GM23338 (cell line): ENCODE measurements around the gene AGBL5. TPM values are rescaled to one million over a fixed set of nuclear protein-coding genes. Genes with fewer than 3 reads are reported as not detected.

Source experiments
- ATAC-seq: fragments of 200-7000 bp; cut with Tn5 transposase; 3 replicates; pipeline ENCODE4 v1.9.1; 2020
- DNase-seq: peaks from one replicate; pipeline ENCODE4 v3.0.0-alpha.2; 2015; ENCODE audit warnings: low spot score
- H2AFZ ChIP-seq: fragments of 200-600 bp; sonication (generic); 2 replicates; pipeline ENCODE4 v1.8.0; 2016; ENCODE audit warnings: antibody characterized with exemption, mild to moderate bottlenecking, moderate library complexity
- H3F3A ChIP-seq: fragments of 200-600 bp; sonication (generic); replicated peaks from 2 replicates; pipeline ENCODE4 v1.8.0; 2017; ENCODE audit warnings: antibody characterized with exemption, mixed run types, low read depth
- H3K27ac ChIP-seq: fragments of 200-600 bp; sonication (generic); 2 replicates; pipeline ENCODE4 v1.6.1; 2016; ENCODE audit warnings: low read depth
- H3K27me3 ChIP-seq: fragments of 200-600 bp; sonication (generic); 2 replicates; pipeline ENCODE4 v1.8.0; 2016; ENCODE audit warnings: mild to moderate bottlenecking, mixed run types, moderate library complexity; ENCODE audit not compliant: insufficient read depth
- H3K36me3 ChIP-seq: fragments of 200-600 bp; sonication (generic); 2 replicates; pipeline ENCODE4 v1.8.0; 2016; ENCODE audit warnings: mild to moderate bottlenecking; ENCODE audit not compliant: insufficient read depth
- H3K4me1 ChIP-seq: fragments of 200-600 bp; sonication (generic); 2 replicates; pipeline ENCODE4 v1.8.0; 2016; ENCODE audit warnings: mild to moderate bottlenecking, moderate library complexity; ENCODE audit not compliant: insufficient read depth
- H3K4me2 ChIP-seq: fragments of 200-600 bp; sonication (generic); 2 replicates; pipeline ENCODE4 v1.7.1; 2017; ENCODE audit warnings: mixed run types
- H3K4me3 ChIP-seq: fragments of 200-600 bp; sonication (generic); 2 replicates; pipeline ENCODE4 v1.6.1; 2016; ENCODE audit warnings: mixed run types
- H3K79me2 ChIP-seq: fragments of 200-600 bp; sonication (generic); replicated peaks from 2 replicates; pipeline ENCODE4 v1.8.0; 2017; ENCODE audit warnings: mild to moderate bottlenecking; ENCODE audit not compliant: insufficient read depth
- H3K9me2 ChIP-seq: fragments of 200-600 bp; sonication (generic); 2 replicates; pipeline ENCODE4 v1.8.0; 2017; ENCODE audit not compliant: insufficient read depth
- H4K20me1 ChIP-seq: fragments of 200-600 bp; sonication (generic); replicated peaks from 2 replicates; pipeline ENCODE4 v1.8.0; 2017; ENCODE audit warnings: mild to moderate bottlenecking; ENCODE audit not compliant: insufficient read depth
- H3K27ac Mint-ChIP-seq: 2 replicates; pipeline ENCODE4 v1.8.0; 2020; ENCODE audit warnings: inconsistent platforms, mild to moderate bottlenecking, moderate library complexity, mixed read lengths
- H3K27me3 Mint-ChIP-seq: 3 replicates; pipeline ENCODE4 v1.8.0; 2022; ENCODE audit warnings: low read depth, mild to moderate bottlenecking, moderate library complexity, mixed read lengths, inconsistent platforms; ENCODE audit not compliant: insufficient read depth, poor library complexity
- H3K36me3 Mint-ChIP-seq: 3 replicates; pipeline ENCODE4 v1.8.0; 2021; ENCODE audit warnings: low read depth, mild to moderate bottlenecking, inconsistent platforms, moderate library complexity, mixed read lengths
- H3K4me1 Mint-ChIP-seq: 3 replicates; pipeline ENCODE4 v1.8.0; 2020; ENCODE audit warnings: mild to moderate bottlenecking, inconsistent platforms, mixed read lengths
- H3K4me3 Mint-ChIP-seq: 3 replicates; pipeline ENCODE4 v1.8.0; 2021; ENCODE audit warnings: moderate library complexity, mild to moderate bottlenecking, inconsistent platforms, mixed read lengths
- H3K9me3 Mint-ChIP-seq: 3 replicates; pipeline ENCODE4 v1.8.0; 2020; ENCODE audit warnings: moderate library complexity, mild to moderate bottlenecking, inconsistent platforms, mixed read lengths
- EZH2phosphoT487 ChIP-seq: fragments of 200-600 bp; sonication (generic); IDR thresholded peaks from one replicate; pipeline ENCODE4 v1.8.1; 2018; ENCODE audit warnings: antibody characterized with exemption; ENCODE audit not compliant: unreplicated experiment
- JUNB ChIP-seq: IDR thresholded peaks from one replicate; pipeline ENCODE4 v1.6.1; 2016; ENCODE audit warnings: antibody characterized with exemption; ENCODE audit not compliant: unreplicated experiment
- NANOG ChIP-seq: IDR thresholded peaks from 2 replicates; pipeline ENCODE4 v1.6.1; 2016; ENCODE audit warnings: antibody characterized with exemption, borderline replicate concordance
- POLR2AphosphoS5 ChIP-seq: IDR thresholded peaks from 2 replicates; pipeline ENCODE4 v1.6.1; 2016; ENCODE audit warnings: antibody characterized with exemption, low read depth
- ZNF114 ChIP-seq: fragments of 250-450 bp; sonication (Bioruptor Pico); IDR thresholded peaks from 2 replicates; pipeline ENCODE4 v1.5.0; 2020; ENCODE audit warnings: mild to moderate bottlenecking, moderate library complexity
- ZNF331 ChIP-seq: fragments of 250-450 bp; sonication (Bioruptor Pico); IDR thresholded peaks from 2 replicates; pipeline ENCODE4 v1.5.0; 2020; ENCODE audit warnings: low read depth, mild to moderate bottlenecking, moderate library complexity
- polyA plus RNA-seq: library from polyadenylated mRNA; unstranded; fragments of >200 nt; fragmentation: Nextera tagmentation; extraction: Ambion mirVana; gene quantifications from 2 replicates; pipeline ENCODE4 v1.2.1, GENCODE V29; 2016
- total RNA-seq: library from RNA; depleted of rRNA; stranded (reverse); fragments of >200 nt; shearing (Covaris generic); gene quantifications from 2 replicates; pipeline ENCODE4 v1.2.3, GENCODE V29; 2014
- TF ChIP-seq, protein P1 (sequence below), 2 experiments: fragments of 200-600 bp in 1 of 2; sonication (generic) in 1 of 2; conservative IDR thresholded peaks; 2 replicates each; pipeline versions ENCODE4 v1.5.1 to v1.6.1; 2016 to 2017; ENCODE audit warnings: antibody characterized with exemption in 2 of 2, low read depth in 2 of 2, mild to moderate bottlenecking in 2 of 2, moderate library complexity in 1 of 2
- TF ChIP-seq, protein P2 (sequence below): IDR thresholded peaks from one replicate; pipeline ENCODE4 v1.6.1; 2018; ENCODE audit warnings: antibody characterized with exemption; ENCODE audit not compliant: unreplicated experiment
- TF ChIP-seq, protein P3 (sequence below): fragments of 250-450 bp; sonication (Bioruptor Pico); IDR thresholded peaks from 2 replicates; pipeline ENCODE4 v1.5.0; 2020; ENCODE audit warnings: mild to moderate bottlenecking, moderate library complexity

AGBL5 gene
- total and polyA plus RNA-seq, 2 experiments from 2014 or later, result 17.9 to 31.3 TPM

- TF ChIP-seq POLR2AphosphoS5 (no peak), ZNF331 (CRISPR knock-in tag) (no peak)
- TF ChIP-seq, protein P1, sequence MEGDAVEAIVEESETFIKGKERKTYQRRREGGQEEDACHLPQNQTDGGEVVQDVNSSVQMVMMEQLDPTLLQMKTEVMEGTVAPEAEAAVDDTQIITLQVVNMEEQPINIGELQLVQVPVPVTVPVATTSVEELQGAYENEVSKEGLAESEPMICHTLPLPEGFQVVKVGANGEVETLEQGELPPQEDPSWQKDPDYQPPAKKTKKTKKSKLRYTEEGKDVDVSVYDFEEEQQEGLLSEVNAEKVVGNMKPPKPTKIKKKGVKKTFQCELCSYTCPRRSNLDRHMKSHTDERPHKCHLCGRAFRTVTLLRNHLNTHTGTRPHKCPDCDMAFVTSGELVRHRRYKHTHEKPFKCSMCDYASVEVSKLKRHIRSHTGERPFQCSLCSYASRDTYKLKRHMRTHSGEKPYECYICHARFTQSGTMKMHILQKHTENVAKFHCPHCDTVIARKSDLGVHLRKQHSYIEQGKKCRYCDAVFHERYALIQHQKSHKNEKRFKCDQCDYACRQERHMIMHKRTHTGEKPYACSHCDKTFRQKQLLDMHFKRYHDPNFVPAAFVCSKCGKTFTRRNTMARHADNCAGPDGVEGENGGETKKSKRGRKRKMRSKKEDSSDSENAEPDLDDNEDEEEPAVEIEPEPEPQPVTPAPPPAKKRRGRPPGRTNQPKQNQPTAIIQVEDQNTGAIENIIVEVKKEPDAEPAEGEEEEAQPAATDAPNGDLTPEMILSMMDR (conservative IDR thresholded peaks at IDR 0.05; ENCODE audit: low read depth in 2 of 2), result no peak
- TF ChIP-seq, protein P2, sequence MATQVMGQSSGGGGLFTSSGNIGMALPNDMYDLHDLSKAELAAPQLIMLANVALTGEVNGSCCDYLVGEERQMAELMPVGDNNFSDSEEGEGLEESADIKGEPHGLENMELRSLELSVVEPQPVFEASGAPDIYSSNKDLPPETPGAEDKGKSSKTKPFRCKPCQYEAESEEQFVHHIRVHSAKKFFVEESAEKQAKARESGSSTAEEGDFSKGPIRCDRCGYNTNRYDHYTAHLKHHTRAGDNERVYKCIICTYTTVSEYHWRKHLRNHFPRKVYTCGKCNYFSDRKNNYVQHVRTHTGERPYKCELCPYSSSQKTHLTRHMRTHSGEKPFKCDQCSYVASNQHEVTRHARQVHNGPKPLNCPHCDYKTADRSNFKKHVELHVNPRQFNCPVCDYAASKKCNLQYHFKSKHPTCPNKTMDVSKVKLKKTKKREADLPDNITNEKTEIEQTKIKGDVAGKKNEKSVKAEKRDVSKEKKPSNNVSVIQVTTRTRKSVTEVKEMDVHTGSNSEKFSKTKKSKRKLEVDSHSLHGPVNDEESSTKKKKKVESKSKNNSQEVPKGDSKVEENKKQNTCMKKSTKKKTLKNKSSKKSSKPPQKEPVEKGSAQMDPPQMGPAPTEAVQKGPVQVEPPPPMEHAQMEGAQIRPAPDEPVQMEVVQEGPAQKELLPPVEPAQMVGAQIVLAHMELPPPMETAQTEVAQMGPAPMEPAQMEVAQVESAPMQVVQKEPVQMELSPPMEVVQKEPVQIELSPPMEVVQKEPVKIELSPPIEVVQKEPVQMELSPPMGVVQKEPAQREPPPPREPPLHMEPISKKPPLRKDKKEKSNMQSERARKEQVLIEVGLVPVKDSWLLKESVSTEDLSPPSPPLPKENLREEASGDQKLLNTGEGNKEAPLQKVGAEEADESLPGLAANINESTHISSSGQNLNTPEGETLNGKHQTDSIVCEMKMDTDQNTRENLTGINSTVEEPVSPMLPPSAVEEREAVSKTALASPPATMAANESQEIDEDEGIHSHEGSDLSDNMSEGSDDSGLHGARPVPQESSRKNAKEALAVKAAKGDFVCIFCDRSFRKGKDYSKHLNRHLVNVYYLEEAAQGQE, result no peak
Observed at GRCh38 chr2:27115519-27115918, 64.1 kb downstream of the AGBL5 start (continued).

GRCh38 chr2:27117995-27118524, 66.6 kb downstream of the AGBL5 start:
- no peak overlapping the region for H3K27ac ChIP-seq
- peak; percentile 70 for ATAC-seq
- H3F3A ChIP-seq, result peaks cover 9% of the 10 kb centered on the region; the same call in 1 of the 2 replicates
- peaks cover 12% of the 10 kb centered on the region for H3K4me1 ChIP-seq
- peaks cover 8% of the 10 kb centered on the region; the same call in 2 of the 3 replicates for H3K4me1 Mint-ChIP-seq
- no peaks in the 10 kb centered on the region; the same call in 2 of the 3 replicates for H3K9me3 Mint-ChIP-seq
- H3K4me3 Mint-ChIP-seq, result peak overlapping the region; percentile 66
- H3K4me3 ChIP-seq, result peak overlapping the region; percentile 65
- H3K36me3 ChIP-seq, result no peaks in the 10 kb centered on the region
- peaks cover 62% of the 10 kb centered on the region for H3K27me3 ChIP-seq
- peaks cover 50% of the 10 kb centered on the region for H3K27me3 Mint-ChIP-seq
- DNase-seq, result no peak
- no peaks in the 10 kb centered on the region; the same call in 2 of the 3 replicates for H3K36me3 Mint-ChIP-seq
- no peaks in the 10 kb centered on the region for H3K79me2 ChIP-seq
- no peaks in the 10 kb centered on the region for H3K9me2 ChIP-seq
- peak overlapping the region; percentile 85 for H3K4me2 ChIP-seq
- no peak overlapping the region for H3K27ac Mint-ChIP-seq
- no peaks in the 10 kb centered on the region for H4K20me1 ChIP-seq
- peak overlapping the region; percentile 96 for H2AFZ ChIP-seq
- TF ChIP-seq NANOG, result no peak
- TF ChIP-seq, protein P3, sequence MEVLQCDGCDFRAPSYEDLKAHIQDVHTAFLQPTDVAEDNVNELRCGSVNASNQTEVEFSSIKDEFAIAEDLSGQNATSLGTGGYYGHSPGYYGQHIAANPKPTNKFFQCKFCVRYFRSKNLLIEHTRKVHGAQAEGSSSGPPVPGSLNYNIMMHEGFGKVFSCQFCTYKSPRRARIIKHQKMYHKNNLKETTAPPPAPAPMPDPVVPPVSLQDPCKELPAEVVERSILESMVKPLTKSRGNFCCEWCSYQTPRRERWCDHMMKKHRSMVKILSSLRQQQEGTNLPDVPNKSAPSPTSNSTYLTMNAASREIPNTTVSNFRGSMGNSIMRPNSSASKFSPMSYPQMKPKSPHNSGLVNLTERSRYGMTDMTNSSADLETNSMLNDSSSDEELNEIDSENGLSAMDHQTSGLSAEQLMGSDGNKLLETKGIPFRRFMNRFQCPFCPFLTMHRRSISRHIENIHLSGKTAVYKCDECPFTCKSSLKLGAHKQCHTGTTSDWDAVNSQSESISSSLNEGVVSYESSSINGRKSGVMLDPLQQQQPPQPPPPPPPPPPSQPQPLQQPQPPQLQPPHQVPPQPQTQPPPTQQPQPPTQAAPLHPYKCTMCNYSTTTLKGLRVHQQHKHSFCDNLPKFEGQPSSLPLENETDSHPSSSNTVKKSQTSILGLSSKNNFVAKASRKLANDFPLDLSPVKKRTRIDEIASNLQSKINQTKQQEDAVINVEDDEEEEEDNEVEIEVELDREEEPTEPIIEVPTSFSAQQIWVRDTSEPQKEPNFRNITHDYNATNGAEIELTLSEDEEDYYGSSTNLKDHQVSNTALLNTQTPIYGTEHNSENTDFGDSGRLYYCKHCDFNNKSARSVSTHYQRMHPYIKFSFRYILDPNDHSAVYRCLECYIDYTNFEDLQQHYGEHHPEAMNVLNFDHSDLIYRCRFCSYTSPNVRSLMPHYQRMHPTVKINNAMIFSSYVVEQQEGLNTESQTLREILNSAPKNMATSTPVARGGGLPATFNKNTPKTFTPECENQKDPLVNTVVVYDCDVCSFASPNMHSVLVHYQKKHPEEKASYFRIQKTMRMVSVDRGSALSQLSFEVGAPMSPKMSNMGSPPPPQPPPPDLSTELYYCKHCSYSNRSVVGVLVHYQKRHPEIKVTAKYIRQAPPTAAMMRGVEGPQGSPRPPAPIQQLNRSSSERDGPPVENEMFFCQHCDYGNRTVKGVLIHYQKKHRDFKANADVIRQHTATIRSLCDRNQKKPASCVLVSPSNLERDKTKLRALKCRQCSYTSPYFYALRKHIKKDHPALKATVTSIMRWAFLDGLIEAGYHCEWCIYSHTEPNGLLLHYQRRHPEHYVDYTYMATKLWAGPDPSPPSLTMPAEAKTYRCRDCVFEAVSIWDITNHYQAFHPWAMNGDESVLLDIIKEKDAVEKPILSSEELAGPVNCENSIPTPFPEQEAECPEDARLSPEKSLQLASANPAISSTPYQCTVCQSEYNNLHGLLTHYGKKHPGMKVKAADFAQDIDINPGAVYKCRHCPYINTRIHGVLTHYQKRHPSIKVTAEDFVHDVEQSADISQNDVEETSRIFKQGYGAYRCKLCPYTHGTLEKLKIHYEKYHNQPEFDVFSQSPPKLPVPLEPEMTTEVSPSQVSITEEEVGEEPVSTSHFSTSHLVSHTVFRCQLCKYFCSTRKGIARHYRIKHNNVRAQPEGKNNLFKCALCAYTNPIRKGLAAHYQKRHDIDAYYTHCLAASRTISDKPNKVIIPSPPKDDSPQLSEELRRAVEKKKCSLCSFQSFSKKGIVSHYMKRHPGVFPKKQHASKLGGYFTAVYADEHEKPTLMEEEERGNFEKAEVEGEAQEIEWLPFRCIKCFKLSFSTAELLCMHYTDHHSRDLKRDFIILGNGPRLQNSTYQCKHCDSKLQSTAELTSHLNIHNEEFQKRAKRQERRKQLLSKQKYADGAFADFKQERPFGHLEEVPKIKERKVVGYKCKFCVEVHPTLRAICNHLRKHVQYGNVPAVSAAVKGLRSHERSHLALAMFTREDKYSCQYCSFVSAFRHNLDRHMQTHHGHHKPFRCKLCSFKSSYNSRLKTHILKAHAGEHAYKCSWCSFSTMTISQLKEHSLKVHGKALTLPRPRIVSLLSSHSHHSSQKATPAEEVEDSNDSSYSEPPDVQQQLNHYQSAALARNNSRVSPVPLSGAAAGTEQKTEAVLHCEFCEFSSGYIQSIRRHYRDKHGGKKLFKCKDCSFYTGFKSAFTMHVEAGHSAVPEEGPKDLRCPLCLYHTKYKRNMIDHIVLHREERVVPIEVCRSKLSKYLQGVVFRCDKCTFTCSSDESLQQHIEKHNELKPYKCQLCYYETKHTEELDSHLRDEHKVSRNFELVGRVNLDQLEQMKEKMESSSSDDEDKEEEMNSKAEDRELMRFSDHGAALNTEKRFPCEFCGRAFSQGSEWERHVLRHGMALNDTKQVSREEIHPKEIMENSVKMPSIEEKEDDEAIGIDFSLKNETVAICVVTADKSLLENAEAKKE (CRISPR knock-in tag), result no peak
- no peak for TF ChIP-seq POLR2AphosphoS5
- TF ChIP-seq, protein P2, result no peak
- no peak for TF ChIP-seq JUNB
- no peak for TF ChIP-seq EZH2phosphoT487
- TF ChIP-seq ZNF114, result no peak
